Activated CD4-positive, alpha-beta memory T cell treated with anti-CD3 and anti-CD28 coated beads, Interleukin-2, amount 10 ng/mL, durations not matched to agents 7 days and 5 days (primary cell): ENCODE results near the gene AP3B2. TPM values are rescaled to one million over a fixed set of nuclear protein-coding genes. Genes with fewer than 3 reads are reported as not detected.
"Not testable (repeated sequence)": the region's sequence is repeated elsewhere in the genome, so short reads cannot be mapped to it uniquely, and the experiment has no call there.

Source experiments
- CTCF ChIA-PET: fragments of 350-600 bp; sonication (Branson Sonifier 250); formaldehyde crosslinking; loops from one replicate; lab custom pipeline; 2021; ENCODE audit warnings: antibody characterized with exemption, inconsistent platforms; lab: Charles Lee
- POLR2A ChIA-PET: fragments of 350-600 bp; sonication (Branson Sonifier 250); formaldehyde crosslinking; loops from one replicate; lab custom pipeline; 2021; ENCODE audit warnings: antibody characterized with exemption; lab: Charles Lee
- DNase-seq: peaks from one replicate; pipeline ENCODE4 v3.0.0-alpha.2; 2020
- H3K27ac Mint-ChIP-seq: one replicate; pipeline ENCODE4 v1.8.0; 2021; ENCODE audit warnings: mild to moderate bottlenecking, mixed read lengths
- H3K27me3 Mint-ChIP-seq: one replicate; pipeline ENCODE4 v1.8.0; 2021; ENCODE audit warnings: mixed read lengths
- H3K36me3 Mint-ChIP-seq: one replicate; pipeline ENCODE4 v1.8.0; 2021; ENCODE audit warnings: low read depth, mixed read lengths
- H3K4me1 Mint-ChIP-seq: one replicate; pipeline ENCODE4 v1.8.0; 2021; ENCODE audit warnings: mixed read lengths
- H3K4me3 Mint-ChIP-seq: one replicate; pipeline ENCODE4 v1.8.0; 2021; ENCODE audit warnings: mild to moderate bottlenecking, mixed read lengths
- H3K9me3 Mint-ChIP-seq: one replicate; pipeline ENCODE4 v1.8.0; 2021; ENCODE audit warnings: mixed read lengths
- total RNA-seq, 2 experiments: library from RNA; stranded (reverse); gene quantifications; one replicate each; pipeline ENCODE4 v1.2.3, GENCODE V29; 2021

Gene AP3B2
- total RNA-seq, 2 experiments from 2014 or later, result not detected

DNA sequence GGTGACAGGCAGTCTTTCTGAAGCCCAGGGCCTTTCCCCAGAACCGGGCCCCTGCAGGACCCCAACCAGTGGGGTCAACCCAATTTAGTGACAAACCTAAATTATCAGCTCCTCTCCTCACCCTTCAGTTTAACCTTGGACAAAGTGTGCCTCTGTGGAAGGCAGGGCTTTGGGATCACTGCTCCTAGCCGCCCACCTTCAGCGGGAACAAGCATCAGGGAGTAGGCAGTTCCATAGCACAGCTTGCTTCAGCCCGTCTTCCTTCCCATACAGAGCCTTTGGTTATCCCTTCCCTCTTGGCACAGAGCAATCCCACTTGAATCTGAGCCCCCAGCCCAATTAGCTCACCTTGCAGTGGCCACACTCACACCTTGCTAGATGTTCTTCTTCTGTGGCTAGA, 5.3 kb upstream of the AP3B2 start:
- Mint-ChIP-seq H3K27me3 (peaks cover 12% of the 10 kb centered on the region), H3K27ac (no peak overlapping the region), H3K4me1 (no peaks in the 10 kb centered on the region), H3K36me3 (no peaks in the 10 kb centered on the region), H3K4me3 (no peak overlapping the region), H3K9me3 (peaks cover 4% of the 10 kb centered on the region)
- ChIA-PET CTCF (interaction anchor here (1.4 kb wide), 1 partner anchor 35 kb away, joined by 3 read pairs; no protein-coding TSS in a partner anchor), POLR2A (no interaction called here)
- DNase-seq, result no peak

DNA sequence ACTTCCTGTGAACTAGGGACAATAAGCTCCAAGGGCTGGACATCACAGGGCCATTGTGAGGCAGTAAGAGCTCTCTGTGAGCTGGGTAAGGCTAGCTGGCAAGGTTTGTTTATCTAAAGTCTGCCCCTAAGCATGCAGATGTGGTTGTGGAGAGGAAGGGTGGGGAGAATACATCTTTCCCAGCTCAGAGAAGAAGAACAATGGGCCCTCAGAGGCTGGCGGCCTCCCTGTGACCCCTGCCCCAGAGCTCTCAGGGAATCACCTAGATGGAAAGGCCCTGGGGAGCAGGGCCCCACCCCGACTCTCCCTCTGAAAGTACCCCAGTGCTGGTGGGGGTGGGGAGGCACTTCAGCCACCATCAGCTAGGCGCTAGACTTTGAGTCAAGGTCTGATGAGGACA, 4.3 kb upstream of the AP3B2 start:
- CTCF ChIA-PET, result interaction anchor here (1.4 kb wide), 1 partner anchor 36 kb away, joined by 3 read pairs; no protein-coding TSS in a partner anchor
- no peak for DNase-seq
- Mint-ChIP-seq H3K9me3 (peaks cover 4% of the 10 kb centered on the region), H3K27ac (no peak overlapping the region), H3K36me3 (no peaks in the 10 kb centered on the region), H3K4me1 (no peaks in the 10 kb centered on the region), H3K27me3 (peaks cover 8% of the 10 kb centered on the region), H3K4me3 (no peak overlapping the region)
- POLR2A ChIA-PET, result interaction anchor here (1.0 kb wide), 1 partner anchor 36 kb away, joined by 3 read pairs; no protein-coding TSS in a partner anchor

DNA sequence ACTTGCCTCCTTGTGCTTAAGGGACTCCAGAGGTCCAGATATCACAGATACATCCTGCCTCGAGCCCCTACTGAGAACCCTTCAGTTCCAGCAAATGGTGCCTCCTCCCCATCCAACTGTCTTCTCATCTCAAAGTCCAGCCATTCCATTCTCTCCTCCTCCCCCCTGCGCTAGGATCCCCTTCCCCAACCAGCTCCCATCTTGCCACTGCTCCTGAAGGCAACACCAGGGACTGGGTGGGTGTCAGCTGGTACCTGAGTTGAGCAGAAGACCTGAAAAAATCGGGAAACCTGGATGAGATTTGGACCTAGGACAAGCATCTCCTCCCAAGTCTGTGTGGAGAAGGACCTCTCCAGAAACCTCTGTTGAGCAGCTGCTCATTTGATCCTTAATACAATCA, 2.4 kb upstream of the AP3B2 start:
- Mint-ChIP-seq H3K36me3 (no peaks in the 10 kb centered on the region), H3K4me3 (no peak overlapping the region), H3K9me3 (peaks cover 4% of the 10 kb centered on the region), H3K27me3 (peaks cover 8% of the 10 kb centered on the region), H3K4me1 (no peaks in the 10 kb centered on the region), H3K27ac (no peak overlapping the region)
- CTCF ChIA-PET, result no interaction called here
- POLR2A ChIA-PET, result no interaction called here
- DNase-seq, result no peak

DNA sequence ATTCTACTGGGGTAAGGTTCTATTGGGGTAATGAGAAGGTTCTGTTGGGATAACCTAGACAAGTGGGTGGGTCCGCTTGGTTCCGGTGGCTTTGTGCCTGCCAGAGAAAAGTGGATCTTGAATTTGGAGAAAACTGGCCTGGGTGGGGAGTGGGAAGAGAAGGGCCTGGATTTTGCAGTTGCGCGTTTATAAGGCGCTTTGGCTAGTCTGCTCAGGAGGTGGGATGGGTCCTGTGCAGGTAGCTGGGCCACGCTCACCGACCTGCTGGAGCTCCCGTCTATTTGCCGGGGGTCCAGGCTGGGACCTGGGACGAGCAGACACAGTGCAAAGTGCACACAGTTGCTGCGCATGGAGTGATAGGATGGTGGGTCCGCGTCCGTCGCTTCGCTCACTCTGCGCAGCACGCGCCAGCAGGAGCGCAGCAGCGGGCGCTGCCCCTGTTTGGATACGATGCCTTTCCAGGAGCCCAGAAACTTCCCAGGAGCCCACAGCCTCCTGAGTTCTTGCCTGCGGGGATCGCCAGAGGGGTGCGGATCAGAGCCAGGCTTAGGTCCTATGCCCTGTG, 1.3 kb upstream of the AP3B2 start:
- no peak overlapping the region for H3K4me3 Mint-ChIP-seq
- no peaks in the 10 kb centered on the region for H3K4me1 Mint-ChIP-seq
- ChIA-PET POLR2A (no interaction called here), CTCF (no interaction called here)
- H3K27me3 Mint-ChIP-seq, result peaks cover 6% of the 10 kb centered on the region
- DNase-seq, result no peak
- no peak overlapping the region for H3K27ac Mint-ChIP-seq
- no peaks in the 10 kb centered on the region for H3K36me3 Mint-ChIP-seq
- H3K9me3 Mint-ChIP-seq, result no peaks in the 10 kb centered on the region

DNA sequence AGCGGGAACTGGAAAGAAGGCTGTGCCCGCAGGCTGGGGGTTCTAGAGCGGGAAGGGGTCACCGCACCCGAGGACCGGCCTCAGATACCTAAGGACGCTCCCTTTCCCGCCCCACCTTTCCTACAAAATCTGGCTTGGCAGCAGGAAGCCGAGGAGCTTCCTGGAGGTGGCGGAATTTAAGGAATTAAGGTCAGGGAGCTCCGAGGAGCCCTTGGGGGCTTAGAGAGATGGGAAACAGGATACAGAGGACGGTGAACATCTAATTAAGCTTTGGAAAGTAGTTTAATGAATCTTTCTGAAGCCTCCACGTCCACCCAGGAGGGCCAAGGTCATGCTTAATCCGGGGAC, 507 bp upstream of the AP3B2 start:
- DNase-seq, result no peak
- H3K9me3 Mint-ChIP-seq, result no peaks in the 10 kb centered on the region
- ChIA-PET POLR2A (no interaction called here), CTCF (no interaction called here)
- no peaks in the 10 kb centered on the region for H3K4me1 Mint-ChIP-seq
- H3K27me3 Mint-ChIP-seq, result peaks cover 3% of the 10 kb centered on the region
- no peak overlapping the region for H3K4me3 Mint-ChIP-seq
- no peaks in the 10 kb centered on the region for H3K36me3 Mint-ChIP-seq
- H3K27ac Mint-ChIP-seq, result no peak overlapping the region

DNA sequence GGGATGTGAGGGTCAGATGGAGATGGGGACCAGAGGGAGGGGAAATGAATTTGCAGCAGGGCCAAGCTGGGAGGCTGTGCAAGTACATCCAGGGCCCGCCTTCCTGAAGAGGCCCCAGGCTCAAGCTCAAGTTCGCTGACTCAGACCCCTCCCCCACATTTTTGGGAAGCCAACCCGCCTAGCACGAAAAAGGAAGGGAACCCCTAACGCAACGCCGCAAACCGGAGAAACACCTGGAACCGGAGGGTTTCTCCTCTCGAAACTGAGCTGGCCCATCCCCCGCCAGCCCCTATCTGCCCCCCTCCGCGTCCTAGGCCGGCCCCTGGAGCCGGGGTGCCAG, 624 bp downstream of the AP3B2 start:
- Mint-ChIP-seq H3K4me3 (no peak overlapping the region), H3K27ac (no peak overlapping the region), H3K27me3 (no peaks in the 10 kb centered on the region), H3K36me3 (no peaks in the 10 kb centered on the region), H3K4me1 (no peaks in the 10 kb centered on the region), H3K9me3 (no peaks in the 10 kb centered on the region)
- ChIA-PET CTCF (interaction anchor here (0.6 to 1.1 kb wide), 2 partner anchors 102 to 124 kb away, joined by 3 read pairs; no protein-coding TSS in a partner anchor), POLR2A (interaction anchor here (0.6 to 1.4 kb wide), 3 partner anchors 41 to 360 kb away, joined by 3 to 4 read pairs (median 4); no protein-coding TSS in a partner anchor)
- no peak for DNase-seq

DNA sequence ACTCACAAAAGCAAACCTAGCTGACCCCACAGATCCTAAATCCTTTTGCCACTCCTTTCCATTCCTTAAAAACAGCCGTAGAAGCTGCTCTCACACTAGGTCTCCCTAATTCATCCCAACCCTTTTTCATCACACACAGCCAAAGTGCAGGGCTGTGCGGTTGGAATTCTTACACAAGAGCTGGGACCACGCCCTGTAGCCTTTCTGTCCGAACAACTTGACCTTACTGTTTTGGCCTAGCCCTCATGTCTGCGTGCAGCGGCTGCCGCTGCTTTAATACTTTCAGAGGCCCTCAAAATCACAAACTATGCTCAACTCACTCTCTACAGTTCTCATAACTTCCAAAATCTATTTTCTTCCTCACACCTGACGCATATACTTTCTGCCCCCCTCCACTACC, 3.8 kb downstream of the AP3B2 start:
- H3K36me3 Mint-ChIP-seq, H3K4me1 Mint-ChIP-seq, H3K4me3 Mint-ChIP-seq, H3K27me3 Mint-ChIP-seq, POLR2A ChIA-PET, H3K27ac Mint-ChIP-seq, DNase-seq, CTCF ChIA-PET, H3K9me3 Mint-ChIP-seq: not testable (repeated sequence)

DNA sequence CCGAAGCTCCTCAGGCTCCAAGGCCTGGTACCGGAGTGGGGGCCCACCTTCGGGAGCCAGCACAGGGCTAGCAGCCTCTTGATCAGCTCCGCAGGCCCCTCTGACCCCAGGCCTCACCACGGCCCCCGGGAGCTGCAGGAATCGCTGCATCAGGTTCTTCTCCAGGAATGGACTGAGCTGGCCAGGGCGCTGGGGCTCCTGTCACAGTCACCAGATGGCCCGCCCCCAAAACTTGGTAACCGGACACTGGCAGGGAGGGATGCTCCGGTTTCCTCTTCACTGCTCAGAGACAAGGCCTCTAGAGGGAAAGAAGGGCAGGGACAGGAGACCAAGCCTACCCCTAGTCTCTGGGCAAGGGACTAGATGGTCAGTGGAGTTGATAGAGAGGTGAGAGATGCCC, 9.9 kb downstream of the AP3B2 start:
- H3K4me3 Mint-ChIP-seq, result no peak overlapping the region
- H3K36me3 Mint-ChIP-seq, result no peaks in the 10 kb centered on the region
- POLR2A ChIA-PET, result no interaction called here
- CTCF ChIA-PET, result no interaction called here
- no peaks in the 10 kb centered on the region for H3K27me3 Mint-ChIP-seq
- no peak overlapping the region for H3K27ac Mint-ChIP-seq
- DNase-seq, result no peak
- no peaks in the 10 kb centered on the region for H3K9me3 Mint-ChIP-seq
- no peaks in the 10 kb centered on the region for H3K4me1 Mint-ChIP-seq

DNA sequence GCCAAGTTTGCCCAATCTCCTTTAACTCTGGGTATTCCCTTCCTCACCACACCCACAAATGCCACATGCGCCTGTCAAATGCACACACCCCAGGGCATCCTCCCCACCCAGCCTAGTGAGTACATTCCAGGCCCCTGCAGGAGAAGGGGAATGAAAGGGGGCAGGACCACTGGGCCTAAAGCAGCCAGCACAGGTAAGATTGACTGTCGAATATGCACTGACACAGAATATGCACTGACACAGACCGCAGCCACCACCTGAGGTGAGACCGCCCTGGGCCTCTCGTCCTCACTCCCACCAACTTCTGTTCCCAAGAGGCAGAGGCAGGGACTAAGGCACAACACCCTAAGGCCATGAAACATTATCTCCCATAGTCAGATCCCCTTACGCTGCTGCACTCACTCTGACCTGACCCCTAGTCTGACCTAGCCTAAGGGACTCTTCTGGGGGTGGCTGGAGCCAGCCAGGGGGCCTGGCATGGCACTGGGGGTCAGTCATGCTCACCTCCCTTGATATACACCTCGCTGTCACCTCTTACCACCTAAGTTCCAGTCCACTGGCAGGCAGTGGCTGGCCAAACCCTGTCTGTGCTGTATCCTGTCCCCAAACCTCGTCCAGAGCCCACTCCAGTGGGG, 10.8 kb downstream of the AP3B2 start:
- Mint-ChIP-seq H3K36me3 (no peaks in the 10 kb centered on the region), H3K27me3 (no peaks in the 10 kb centered on the region), H3K27ac (no peak overlapping the region), H3K4me1 (no peaks in the 10 kb centered on the region), H3K9me3 (no peaks in the 10 kb centered on the region), H3K4me3 (no peak overlapping the region)
- CTCF ChIA-PET, result no interaction called here
- DNase-seq, result no peak
- POLR2A ChIA-PET, result no interaction called here

DNA sequence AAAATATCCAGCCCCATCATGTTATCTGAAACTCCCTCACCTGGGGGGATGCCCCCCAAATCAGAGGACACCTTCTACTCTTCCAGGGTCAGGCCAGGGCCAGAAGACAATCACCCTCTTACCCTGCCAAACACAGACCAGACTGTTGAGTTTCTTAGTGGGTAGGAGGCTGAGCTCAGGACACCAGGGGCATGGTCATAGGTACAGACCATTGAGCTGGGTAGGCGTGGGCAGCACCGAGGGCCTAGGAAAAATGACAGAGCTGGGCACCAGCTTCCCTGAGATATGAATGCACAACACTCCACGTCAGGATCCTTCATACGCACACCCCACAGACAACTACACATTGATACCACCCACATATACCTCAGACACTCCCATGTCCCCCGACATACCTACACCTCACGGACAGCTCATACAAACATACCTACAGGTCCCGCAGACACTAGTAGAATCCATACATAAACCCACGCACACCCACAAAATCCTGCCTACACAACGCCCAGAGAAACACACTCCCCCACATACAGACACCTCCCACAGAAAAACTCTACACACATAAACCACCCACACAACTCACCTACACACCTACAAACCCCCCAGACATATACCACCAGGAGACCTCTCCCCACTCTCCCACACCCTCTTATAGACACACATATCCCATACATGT, 11.8 kb downstream of the AP3B2 start:
- no peaks in the 10 kb centered on the region for H3K36me3 Mint-ChIP-seq
- no peaks in the 10 kb centered on the region for H3K9me3 Mint-ChIP-seq
- no peak overlapping the region for H3K4me3 Mint-ChIP-seq
- DNase-seq, result no peak
- H3K27ac Mint-ChIP-seq, result no peak overlapping the region
- no peaks in the 10 kb centered on the region for H3K4me1 Mint-ChIP-seq
- ChIA-PET CTCF (no interaction called here), POLR2A (no interaction called here)
- no peaks in the 10 kb centered on the region for H3K27me3 Mint-ChIP-seq

DNA sequence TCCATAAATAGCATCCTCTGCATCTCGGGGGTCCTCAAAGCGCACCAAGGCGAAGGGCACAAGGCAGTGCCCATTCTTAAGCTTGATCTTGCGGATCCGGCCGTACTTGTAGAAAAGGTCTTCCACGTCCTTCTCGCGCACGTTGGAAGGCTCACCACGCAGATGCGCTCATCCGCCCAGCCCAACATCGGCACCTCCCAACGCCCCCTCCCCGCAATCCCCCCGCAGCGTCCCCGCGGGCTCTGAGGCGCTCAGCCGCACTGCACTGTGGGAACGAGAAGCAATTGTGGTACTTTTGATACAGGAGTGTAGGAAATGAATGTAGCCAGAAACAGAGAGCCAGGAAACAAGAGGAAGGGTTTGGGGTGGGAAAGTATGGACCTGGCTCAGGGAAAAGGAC, 17.5 kb downstream of the AP3B2 start:
- CTCF ChIA-PET, result no interaction called here
- no peaks in the 10 kb centered on the region for H3K4me1 Mint-ChIP-seq

DNA sequence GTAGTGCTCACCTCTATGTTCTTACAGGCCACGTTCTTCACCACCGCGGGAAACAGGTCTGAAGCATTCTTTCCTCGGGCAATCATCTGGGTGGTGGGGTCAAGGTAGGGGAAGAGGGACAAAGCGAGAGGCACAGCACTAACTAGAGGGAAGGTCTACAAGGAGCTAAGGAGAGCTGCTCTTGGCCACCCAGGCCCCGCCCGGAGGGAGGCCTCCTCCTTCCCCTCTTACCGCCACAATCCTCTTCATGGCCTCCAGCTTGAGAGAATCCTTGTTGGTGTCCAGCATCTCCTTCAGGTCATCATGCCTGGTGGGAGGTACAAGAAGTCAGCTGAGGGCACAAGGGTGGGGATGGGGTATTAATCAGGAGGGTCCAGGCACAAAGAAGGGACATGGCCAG, 20.5 kb downstream of the AP3B2 start:
- no peak for DNase-seq
- Mint-ChIP-seq H3K4me1 (no peaks in the 10 kb centered on the region), H3K36me3 (no peaks in the 10 kb centered on the region), H3K9me3 (no peaks in the 10 kb centered on the region), H3K27me3 (peaks cover 2% of the 10 kb centered on the region), H3K27ac (no peak overlapping the region), H3K4me3 (no peak overlapping the region)
- CTCF ChIA-PET, result no interaction called here
- POLR2A ChIA-PET, result no interaction called here

More for the DNA sequence above, 17.5 kb downstream of the AP3B2 start:
- Mint-ChIP-seq H3K4me3 (no peak overlapping the region), H3K36me3 (no peaks in the 10 kb centered on the region), H3K9me3 (no peaks in the 10 kb centered on the region), H3K27ac (no peak overlapping the region), H3K27me3 (no peaks in the 10 kb centered on the region)
- no peak for DNase-seq
- POLR2A ChIA-PET, result no interaction called here

DNA sequence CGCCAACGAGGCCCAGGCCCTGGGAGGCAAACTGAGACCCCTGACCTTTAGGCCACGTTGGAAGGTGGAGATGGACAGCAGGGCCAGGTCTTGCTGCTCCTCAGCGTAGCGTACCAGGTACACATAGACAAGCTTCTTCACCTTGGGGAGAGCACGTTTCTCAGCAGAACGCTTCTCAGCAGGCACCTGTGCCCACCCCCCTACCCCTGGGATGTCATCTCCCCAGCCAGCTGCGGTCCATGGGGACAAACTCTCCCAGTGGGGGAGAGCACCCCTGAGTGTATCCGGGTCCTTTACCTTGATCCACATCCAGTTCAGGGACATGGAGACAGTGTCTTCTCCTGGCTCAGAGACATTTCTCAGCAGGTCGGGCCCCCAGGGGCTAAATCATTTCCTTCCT, 21.0 kb downstream of the AP3B2 start:
- Mint-ChIP-seq H3K36me3 (no peaks in the 10 kb centered on the region), H3K27me3 (peaks cover 2% of the 10 kb centered on the region), H3K9me3 (no peaks in the 10 kb centered on the region), H3K4me1 (no peaks in the 10 kb centered on the region), H3K4me3 (no peak overlapping the region), H3K27ac (no peak overlapping the region)
- no peak for DNase-seq
- ChIA-PET CTCF (no interaction called here), POLR2A (no interaction called here)
